DOHH2 (cell line): ENCODE results near the gene HAND1.

Source experiments
- EZH2phosphoT487 ChIP-seq: fragments of 200-600 bp; sonication (generic); IDR thresholded peaks from 2 replicates; pipeline ENCODE4 v1.6.1; 2017; ENCODE audit warnings: borderline replicate concordance, mild to moderate bottlenecking, antibody characterized with exemption, low read length, moderate library complexity, mixed read lengths
- TF ChIP-seq, protein P1 (sequence below): fragments of 200-600 bp; sonication (generic); IDR thresholded peaks from one replicate; pipeline ENCODE4 v1.5.1; 2014; ENCODE audit warnings: antibody characterized with exemption, mild to moderate bottlenecking, low read depth, low read length; ENCODE audit not compliant: poor library complexity, severe bottlenecking

DNA sequence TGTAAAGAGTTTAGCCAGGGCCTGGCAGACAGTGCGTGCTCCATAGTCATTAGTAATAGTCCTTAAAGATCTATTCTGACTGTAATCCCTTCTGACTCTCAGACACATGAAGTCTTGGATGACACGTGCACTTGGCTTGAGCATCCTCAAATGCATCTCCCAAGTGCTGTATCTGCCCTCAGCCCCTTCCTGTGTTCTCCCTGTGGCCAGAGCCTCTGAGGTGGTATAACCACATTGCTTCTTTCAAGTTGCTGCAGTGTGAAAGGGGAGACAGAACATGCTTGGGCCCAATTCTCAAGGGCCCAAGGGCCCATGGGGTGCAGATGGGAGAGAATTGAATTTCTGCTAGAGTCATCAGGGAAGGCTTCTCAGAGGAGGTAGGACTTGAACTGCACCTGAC lies 30.1 kb upstream of the HAND1 start:
- TF ChIP-seq, protein P1, sequence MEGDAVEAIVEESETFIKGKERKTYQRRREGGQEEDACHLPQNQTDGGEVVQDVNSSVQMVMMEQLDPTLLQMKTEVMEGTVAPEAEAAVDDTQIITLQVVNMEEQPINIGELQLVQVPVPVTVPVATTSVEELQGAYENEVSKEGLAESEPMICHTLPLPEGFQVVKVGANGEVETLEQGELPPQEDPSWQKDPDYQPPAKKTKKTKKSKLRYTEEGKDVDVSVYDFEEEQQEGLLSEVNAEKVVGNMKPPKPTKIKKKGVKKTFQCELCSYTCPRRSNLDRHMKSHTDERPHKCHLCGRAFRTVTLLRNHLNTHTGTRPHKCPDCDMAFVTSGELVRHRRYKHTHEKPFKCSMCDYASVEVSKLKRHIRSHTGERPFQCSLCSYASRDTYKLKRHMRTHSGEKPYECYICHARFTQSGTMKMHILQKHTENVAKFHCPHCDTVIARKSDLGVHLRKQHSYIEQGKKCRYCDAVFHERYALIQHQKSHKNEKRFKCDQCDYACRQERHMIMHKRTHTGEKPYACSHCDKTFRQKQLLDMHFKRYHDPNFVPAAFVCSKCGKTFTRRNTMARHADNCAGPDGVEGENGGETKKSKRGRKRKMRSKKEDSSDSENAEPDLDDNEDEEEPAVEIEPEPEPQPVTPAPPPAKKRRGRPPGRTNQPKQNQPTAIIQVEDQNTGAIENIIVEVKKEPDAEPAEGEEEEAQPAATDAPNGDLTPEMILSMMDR: no peak
- TF ChIP-seq EZH2phosphoT487: no peak
